ENCODE measurements around the gene CLPTM1. TPM values are rescaled to one million over a fixed set of nuclear protein-coding genes. Genes with fewer than 3 reads are reported as not detected.
A peak's percentile ranks its signal among the peaks of the same experiment; 100 is the strongest.

The CLPTM1 gene
- total and polyA plus RNA-seq, 9 of the 15 experiments (the other 6 are each of a cell fraction or from before 2014, with no cell fraction given) = 0.37 to 96.0 (median 27.5) TPM

- TF ChIP-seq SIRT6 (IDR thresholded peaks at IDR 0.05; ENCODE audit: low read depth, low read length) (no peak), MIER1 (IDR thresholded peaks at IDR 0.05; ENCODE audit: low read depth) (no peak), ZNF655 (CRISPR knock-in tag; IDR thresholded peaks at IDR 0.05) (no peak), ATF6 (CRISPR knock-in tag; IDR thresholded peaks at IDR 0.05) (no peak), ZNF583 (CRISPR knock-in tag; IDR thresholded peaks at IDR 0.05) (no peak), RAD21 (CRISPR knock-in tag; conservative IDR thresholded peaks at IDR 0.05 in 1 of 2, IDR thresholded peaks at IDR 0.05 in 1 of 2) (0 out of 4 replicates have a peak, but pooled peaks of 1 of the 2 experiments have one; percentile 5), ZNF324 (CRISPR knock-in tag; IDR thresholded peaks at IDR 0.05) (no peak), GATA2 (CRISPR knock-in tag; IDR thresholded peaks at IDR 0.05) (peak; percentile 80), HINFP (tag; conservative IDR thresholded peaks at IDR 0.05; ENCODE audit: low read depth) (no peak), U2AF1 (optimal IDR thresholded peaks at IDR 0.05; ENCODE audit: low read depth, low read length) (no peak), POLR3G (IDR thresholded peaks at IDR 0.05; ENCODE audit: extremely low read depth, insufficient read length, insufficient replicate concordance) (no peak), ZBED1 (IDR thresholded peaks at IDR 0.05) (no peak), NEUROD1 (IDR thresholded peaks at IDR 0.05; ENCODE audit: borderline replicate concordance, low read depth, low read length, partially characterized antibody) (peak; percentile 38), CBX8 (IDR thresholded peaks at IDR 0.05; ENCODE audit: borderline replicate concordance, extremely low read depth, low read depth, low read length, poor library complexity, severe bottlenecking) (no peak), COPS2 (conservative IDR thresholded peaks at IDR 0.05) (no peak), TARDBP (IDR thresholded peaks at IDR 0.05) (no peak), POLR2B (IDR thresholded peaks at IDR 0.05; ENCODE audit: low read depth, partially characterized antibody) (no peak), PHF21A (IDR thresholded peaks at IDR 0.05; ENCODE audit: borderline replicate concordance, low read depth) (no peak), FOXP1 (CRISPR knock-in tag; IDR thresholded peaks at IDR 0.05) (no peak), ARID2 (IDR thresholded peaks at IDR 0.05) (no peak), TEAD1 (CRISPR knock-in tag; IDR thresholded peaks at IDR 0.05) (no peak), KLF13 (tag; IDR thresholded peaks at IDR 0.05; ENCODE audit: borderline replicate concordance, low read depth) (no peak), HNRNPK (IDR thresholded peaks at IDR 0.05; ENCODE audit: low read depth, low read length, poor library complexity, severe bottlenecking) (no peak)
- TF ChIP-seq, protein P1, sequence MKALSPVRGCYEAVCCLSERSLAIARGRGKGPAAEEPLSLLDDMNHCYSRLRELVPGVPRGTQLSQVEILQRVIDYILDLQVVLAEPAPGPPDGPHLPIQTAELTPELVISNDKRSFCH (CRISPR knock-in tag; IDR thresholded peaks at IDR 0.05) = no peak
- TF ChIP-seq, protein P1 (tag; IDR thresholded peaks at IDR 0.05) = no peak
Measured at GRCh38 chr19:45010306-45010705, 55.1 kb downstream of the CLPTM1 start (continued).

All from K562 (cell line).